ENCODE results near the gene RAB35. TPM values are rescaled to one million over a fixed set of nuclear protein-coding genes. Genes with fewer than 3 reads are reported as not detected.

Gene RAB35
- total RNA-seq, 2 experiments from 2014 or later = 38.2 to 41.5 TPM

DNA sequence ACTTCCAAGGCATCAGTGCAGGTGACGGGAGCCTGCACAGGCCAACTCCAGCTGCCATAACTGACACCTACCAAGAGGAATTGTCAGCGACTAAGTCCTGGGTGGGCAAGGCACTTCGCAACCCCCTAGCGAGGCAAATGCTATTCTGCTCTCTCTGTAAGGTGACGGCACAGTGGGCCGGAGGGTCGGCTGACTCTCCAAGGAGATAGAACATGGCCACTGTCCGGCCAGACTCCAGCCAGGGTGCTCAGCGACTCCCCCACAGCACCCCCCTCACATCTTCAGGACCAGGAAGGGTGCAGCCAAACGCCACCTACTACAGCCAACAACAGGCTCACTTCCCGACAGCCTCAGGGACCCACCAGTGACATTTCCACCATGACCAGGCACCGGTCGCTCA, 13.2 kb downstream of the RAB35 start:
- H3K9me3 Mint-ChIP-seq = no peaks in the 10 kb centered on the region
- TF ChIP-seq, protein P1, sequence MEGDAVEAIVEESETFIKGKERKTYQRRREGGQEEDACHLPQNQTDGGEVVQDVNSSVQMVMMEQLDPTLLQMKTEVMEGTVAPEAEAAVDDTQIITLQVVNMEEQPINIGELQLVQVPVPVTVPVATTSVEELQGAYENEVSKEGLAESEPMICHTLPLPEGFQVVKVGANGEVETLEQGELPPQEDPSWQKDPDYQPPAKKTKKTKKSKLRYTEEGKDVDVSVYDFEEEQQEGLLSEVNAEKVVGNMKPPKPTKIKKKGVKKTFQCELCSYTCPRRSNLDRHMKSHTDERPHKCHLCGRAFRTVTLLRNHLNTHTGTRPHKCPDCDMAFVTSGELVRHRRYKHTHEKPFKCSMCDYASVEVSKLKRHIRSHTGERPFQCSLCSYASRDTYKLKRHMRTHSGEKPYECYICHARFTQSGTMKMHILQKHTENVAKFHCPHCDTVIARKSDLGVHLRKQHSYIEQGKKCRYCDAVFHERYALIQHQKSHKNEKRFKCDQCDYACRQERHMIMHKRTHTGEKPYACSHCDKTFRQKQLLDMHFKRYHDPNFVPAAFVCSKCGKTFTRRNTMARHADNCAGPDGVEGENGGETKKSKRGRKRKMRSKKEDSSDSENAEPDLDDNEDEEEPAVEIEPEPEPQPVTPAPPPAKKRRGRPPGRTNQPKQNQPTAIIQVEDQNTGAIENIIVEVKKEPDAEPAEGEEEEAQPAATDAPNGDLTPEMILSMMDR (IDR thresholded peaks at IDR 0.05) = no peak
- H3K27me3 Mint-ChIP-seq = no peaks in the 10 kb centered on the region
- DNase-seq (no peak), ATAC-seq (no peak)
- H3K4me1 Mint-ChIP-seq (ENCODE audit: low read depth) = peaks cover 22% of the 10 kb centered on the region
- intact Hi-C loops (cut with micrococcal nuclease) = no loop called here
- CTCF ChIA-PET = no interaction called here
- no peak overlapping the region for H3K4me3 Mint-ChIP-seq
- H3K36me3 Mint-ChIP-seq (ENCODE audit: low read depth) = peaks cover 21% of the 10 kb centered on the region
- POLR2A ChIA-PET = interaction anchor here (1.4 to 6.0 kb wide), 2 partner anchors 9 to 13 kb away, joined by 6 to 47 read pairs; partner anchors contain the start of gene RAB35
- H3K27ac Mint-ChIP-seq = no peak overlapping the region

DNA sequence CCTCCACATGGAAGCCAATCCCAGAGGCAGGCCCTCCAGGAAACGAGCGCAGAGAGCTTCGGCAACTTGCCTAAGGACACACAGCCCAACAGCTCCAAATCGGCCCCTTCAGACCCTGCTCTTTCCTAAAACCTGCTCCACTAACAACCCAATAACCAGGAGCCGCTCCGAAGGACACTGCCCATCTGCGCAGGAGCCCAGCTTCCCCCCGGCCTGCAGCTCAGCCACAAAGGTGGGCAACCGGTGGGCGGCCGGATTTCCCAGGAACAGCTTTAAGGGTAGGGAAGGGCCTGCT, 13.6 kb downstream of the RAB35 start:
- H3K9me3 Mint-ChIP-seq = no peaks in the 10 kb centered on the region
- no peaks in the 10 kb centered on the region for H3K27me3 Mint-ChIP-seq
- ATAC-seq (no peak), DNase-seq (no peak)
- no peak overlapping the region for H3K27ac Mint-ChIP-seq
- no peak overlapping the region for H3K4me3 Mint-ChIP-seq
- peaks cover 20% of the 10 kb centered on the region for H3K4me1 Mint-ChIP-seq (ENCODE audit: low read depth)
- intact Hi-C loops (cut with micrococcal nuclease) = no loop called here
- TF ChIP-seq, protein P1 (IDR thresholded peaks at IDR 0.05) = no peak
- ChIA-PET CTCF (no interaction called here), POLR2A (interaction anchor here (1.1 to 6.0 kb wide), 3 partner anchors 8 to 13 kb away, joined by 5 to 47 read pairs (median 6); partner anchors contain the start of gene RAB35)
- peaks cover 24% of the 10 kb centered on the region for H3K36me3 Mint-ChIP-seq (ENCODE audit: low read depth)

DNA sequence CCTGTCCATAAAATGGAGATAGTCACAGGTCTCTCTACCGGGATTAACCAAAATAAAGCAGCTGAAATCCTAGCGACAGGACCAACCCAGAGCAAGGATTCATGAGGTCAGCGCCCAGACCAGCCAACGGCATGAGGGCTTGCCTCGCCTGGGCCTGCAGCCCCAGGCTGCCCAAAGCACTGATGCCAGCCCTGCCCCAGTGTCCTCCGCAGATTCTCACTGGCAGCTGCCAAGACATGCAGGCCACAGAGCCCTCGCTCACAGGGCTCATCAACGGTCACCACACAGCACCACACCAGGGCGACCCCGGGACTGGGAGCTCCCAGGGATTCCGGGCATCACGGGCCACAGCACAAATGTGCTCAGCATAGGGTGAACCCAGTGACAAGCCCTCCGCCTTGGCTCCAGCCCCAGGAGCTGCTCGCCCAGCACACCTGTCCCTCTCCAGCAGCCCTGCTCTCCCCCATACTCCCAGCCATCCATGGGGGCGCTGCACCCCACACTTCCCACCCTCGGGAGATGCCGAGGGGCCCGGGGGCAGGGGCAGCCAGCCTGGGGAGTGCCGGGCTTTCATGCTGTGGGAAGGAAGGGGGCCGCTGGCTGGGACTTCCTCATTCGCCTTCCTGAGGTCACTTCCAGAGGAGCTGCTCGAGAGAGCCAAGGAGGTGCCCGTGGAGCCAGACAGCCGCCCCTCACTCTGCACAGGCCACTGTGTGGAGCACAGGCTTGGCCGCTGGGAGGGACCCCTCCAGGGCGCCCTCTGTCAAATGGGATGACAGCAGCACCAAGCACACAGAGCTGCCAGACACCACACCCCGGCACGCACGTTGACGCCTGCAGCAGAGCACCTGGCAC, 14.1 kb downstream of the RAB35 start:
- Mint-ChIP-seq H3K36me3 (ENCODE audit: low read depth) (peaks cover 23% of the 10 kb centered on the region), H3K27ac (peak overlapping the region; percentile 66), H3K4me1 (ENCODE audit: low read depth) (peaks cover 17% of the 10 kb centered on the region), H3K9me3 (no peaks in the 10 kb centered on the region), H3K27me3 (no peaks in the 10 kb centered on the region), H3K4me3 (no peak overlapping the region)
- no peak for ATAC-seq
- ChIA-PET CTCF (no interaction called here), POLR2A (interaction anchor here (1.1 to 6.0 kb wide), 4 partner anchors 8 to 14 kb away, joined by 4 to 47 read pairs (median 6); partner anchors contain the start of gene RAB35)
- TF ChIP-seq, protein P1 (IDR thresholded peaks at IDR 0.05) = no peak
- intact Hi-C loops (cut with micrococcal nuclease) = no loop called here
- no peak for DNase-seq

DNA sequence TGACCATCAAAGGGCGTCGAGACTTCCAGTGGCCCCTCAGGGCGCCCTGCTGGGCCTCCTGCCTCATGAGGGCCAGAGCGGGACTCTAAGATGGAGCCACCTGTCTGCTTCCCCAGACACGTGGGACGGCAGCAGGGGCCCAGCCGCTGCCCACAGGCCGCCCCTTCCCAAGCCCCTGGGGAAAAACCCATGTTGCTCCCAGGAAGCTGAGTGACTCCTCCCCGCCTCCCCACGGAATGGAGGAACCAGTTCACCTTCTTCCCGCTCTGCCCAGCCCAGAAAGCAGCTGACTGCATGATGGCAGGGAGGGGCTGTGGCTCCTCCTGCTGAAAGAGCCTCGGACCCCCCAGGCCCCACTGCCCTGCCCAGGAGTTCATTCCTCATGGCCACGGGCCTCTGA, 14.9 kb downstream of the RAB35 start:
- DNase-seq = no peak
- Mint-ChIP-seq H3K4me3 (no peak overlapping the region), H3K9me3 (no peaks in the 10 kb centered on the region), H3K27me3 (no peaks in the 10 kb centered on the region), H3K27ac (peak overlapping the region; percentile 76), H3K4me1 (ENCODE audit: low read depth) (peaks cover 17% of the 10 kb centered on the region), H3K36me3 (ENCODE audit: low read depth) (peaks cover 22% of the 10 kb centered on the region)
- CTCF ChIA-PET = interaction anchor here (1.3 to 1.5 kb wide), 2 partner anchors 14 to 16 kb away, joined by 3 to 5 read pairs; no protein-coding TSS in a partner anchor
- TF ChIP-seq, protein P1 (IDR thresholded peaks at IDR 0.05) = no peak
- intact Hi-C loops (cut with micrococcal nuclease) = no loop called here
- ATAC-seq = no peak
- POLR2A ChIA-PET = interaction anchor here (0.8 to 6.0 kb wide), 3 partner anchors 9 to 111 kb away, joined by 3 to 47 read pairs (median 4); partner anchors contain the start of gene RAB35

DNA sequence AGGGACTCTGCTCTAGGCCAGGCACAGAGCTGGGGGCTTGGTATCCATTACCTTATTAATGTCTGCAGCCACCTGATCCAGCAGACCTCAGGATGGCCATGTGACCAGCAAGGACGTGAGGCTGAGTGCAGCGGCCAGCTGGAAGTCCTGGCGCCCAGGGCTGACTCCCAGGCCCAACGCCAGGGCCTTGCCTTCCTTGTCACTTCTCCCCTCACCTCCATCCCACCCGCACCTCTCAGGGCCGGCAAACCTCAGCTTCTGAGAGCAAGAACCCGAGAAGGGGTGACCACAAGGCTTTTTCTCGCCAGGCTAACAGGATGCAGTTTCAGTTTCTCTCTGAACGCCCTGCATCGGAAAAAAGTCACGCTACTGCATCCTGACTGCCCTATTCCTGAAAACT, 15.4 kb downstream of the RAB35 start:
- no peak for ATAC-seq

More for the DNA sequence above, 15.4 kb downstream of the RAB35 start:
- Mint-ChIP-seq H3K27me3 (no peaks in the 10 kb centered on the region), H3K4me1 (ENCODE audit: low read depth) (peaks cover 16% of the 10 kb centered on the region), H3K36me3 (ENCODE audit: low read depth) (peaks cover 22% of the 10 kb centered on the region), H3K27ac (peak overlapping the region; percentile 76), H3K9me3 (no peaks in the 10 kb centered on the region), H3K4me3 (no peak overlapping the region)
- CTCF ChIA-PET = interaction anchor here (1.3 to 1.5 kb wide), 2 partner anchors 14 to 16 kb away, joined by 3 to 5 read pairs; no protein-coding TSS in a partner anchor
- intact Hi-C loops (cut with micrococcal nuclease) = no loop called here
- POLR2A ChIA-PET = interaction anchor here (0.8 to 6.0 kb wide), 3 partner anchors 9 to 111 kb away, joined by 3 to 47 read pairs (median 6); partner anchors contain the start of gene RAB35
- TF ChIP-seq, protein P1 (IDR thresholded peaks at IDR 0.05) = no peak
- no peak for DNase-seq
